Parietal lobe (tissue), 2 donors: ENCODE results near the gene SMIM26. TPM values are rescaled to one million over a fixed set of nuclear protein-coding genes. Genes with fewer than 3 reads are reported as not detected.

ENCODE experiments used
- small RNA-seq: library from RNA; depleted of rRNA; stranded (forward); fragments of <200 nt; gene quantifications from one replicate; pipeline ENCODE3, GENCODE V24; 2014; ENCODE audit warnings: low replicate concordance
- total RNA-seq: library from RNA; depleted of rRNA; stranded (reverse); fragments of >200 nt; gene quantifications from one replicate; pipeline ENCODE4 v1.2.3, GENCODE V29; 2014

Gene SMIM26, protein sequence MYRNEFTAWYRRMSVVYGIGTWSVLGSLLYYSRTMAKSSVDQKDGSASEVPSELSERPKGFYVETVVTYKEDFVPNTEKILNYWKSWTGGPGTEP
- 47.3 TPM for total RNA-seq

DNA sequence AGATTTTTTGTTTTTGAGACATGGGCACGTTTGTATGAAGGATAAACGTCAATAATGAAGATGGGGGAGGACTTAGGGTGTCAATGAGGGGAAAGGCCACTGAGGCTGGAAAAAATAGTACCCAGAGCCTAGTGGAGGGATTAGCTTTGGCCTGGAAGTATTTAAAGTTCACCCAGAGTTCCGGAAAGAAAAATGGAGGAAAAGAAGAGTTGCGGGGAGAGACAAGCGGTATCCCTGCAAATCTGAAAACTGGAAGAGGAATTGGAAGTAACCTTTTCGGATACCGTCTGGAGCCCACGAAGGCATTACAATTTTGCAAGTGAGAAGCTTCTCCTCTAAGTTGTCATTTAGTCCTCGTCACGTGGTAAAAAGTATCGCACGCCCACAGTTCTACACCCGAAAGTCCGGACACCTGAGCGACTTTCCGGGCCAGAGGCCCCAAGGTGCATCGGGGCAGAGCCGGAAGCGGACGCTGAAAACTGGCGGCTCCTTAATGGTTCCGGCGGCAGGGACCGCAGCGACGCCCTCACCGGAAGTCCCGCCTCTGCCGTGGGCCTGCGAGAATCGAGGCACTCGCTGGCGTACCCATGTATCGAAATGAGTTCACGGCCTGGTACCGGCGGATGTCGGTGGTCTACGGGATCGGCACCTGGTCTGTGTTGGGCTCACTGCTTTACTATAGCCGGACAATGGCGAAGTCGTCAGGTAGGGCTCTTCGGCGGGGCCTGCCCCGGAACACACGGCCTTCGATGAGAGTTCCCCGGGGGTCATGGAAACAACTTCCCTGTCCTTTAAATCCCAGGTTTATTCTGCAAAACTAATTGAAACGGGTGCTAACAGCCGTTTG lies at the start of gene SMIM26:
Gene SMIM26 (plus strand): TSS at position 541 of the 847 bp plus-strand sequence. CDS start 47 bp downstream, at position 588.

DNA sequence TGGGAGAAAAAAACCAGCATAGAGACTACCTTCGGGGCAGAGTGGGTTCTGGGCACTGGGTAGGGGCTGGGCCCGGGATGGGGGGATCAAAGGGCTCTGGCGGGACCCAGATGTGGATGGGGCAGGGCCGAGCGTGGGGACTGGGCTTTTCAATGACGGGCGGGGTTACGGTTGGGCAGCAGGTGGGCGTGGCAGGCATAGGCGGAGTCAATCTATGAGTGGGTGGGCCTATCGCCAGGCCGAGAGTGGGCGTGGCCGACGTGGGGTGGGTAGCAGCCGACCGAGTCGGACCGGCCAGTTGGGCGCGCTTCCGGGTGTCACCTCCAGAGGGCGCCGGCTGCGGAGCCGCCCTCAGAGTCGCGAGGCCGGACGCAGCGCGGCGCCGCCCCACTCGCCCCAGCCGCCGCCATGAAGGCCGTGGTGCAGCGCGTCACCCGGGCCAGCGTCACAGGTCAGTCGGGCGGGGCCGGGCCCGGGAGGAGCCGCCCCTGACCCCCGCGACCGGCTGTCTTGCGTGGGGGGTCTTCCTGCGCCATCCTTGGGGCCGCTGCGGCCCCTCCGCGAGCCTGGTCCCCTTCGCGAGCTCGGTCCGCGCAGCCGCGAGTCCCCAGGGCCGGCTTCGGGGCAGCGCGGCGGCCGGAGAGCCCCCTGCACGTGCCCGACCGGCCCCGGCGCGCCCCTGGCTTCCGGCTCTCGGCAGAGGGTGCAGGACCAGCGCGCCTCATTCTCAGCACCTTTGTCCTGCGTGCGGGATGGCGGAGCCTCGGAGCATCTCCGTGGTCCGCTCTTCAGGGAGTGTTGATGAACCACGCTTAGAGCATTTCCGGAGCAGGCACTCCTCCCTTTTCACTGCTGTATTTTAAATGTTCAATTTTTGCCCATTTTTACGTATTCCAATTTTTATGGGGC lies 20.7 kb downstream of the SMIM26 start, which contains the start of gene DTD1:
Gene DTD1 (plus strand): TSS at position 390 of the 909 bp plus-strand sequence. CDS start 19 bp downstream, at position 409.

Small RNAs within 50 kb of the gene (small RNA-seq; reads per million reads assigned to genes)
- gene RN7SL638P (not detected), gene RNU6ATAC34P (not detected)

Other genes starting within 250 kb of the SMIM26 start
- gene DZANK1, start 100.4 kb upstream of the SMIM26 start, total RNA-seq = 6.6 TPM
- gene POLR3F, start 100.0 kb upstream of the SMIM26 start, total RNA-seq = 36.3 TPM
- gene RBBP9, start 70.2 kb upstream of the SMIM26 start, total RNA-seq = 27.2 TPM
- gene SEC23B, start 59.5 kb upstream of the SMIM26 start, total RNA-seq = 53.8 TPM
- gene DTD1, start 20.6 kb downstream of the SMIM26 start, total RNA-seq = 87.6 TPM
- gene SCP2D1, start 246.4 kb downstream of the SMIM26 start, total RNA-seq = not detected